DND-41 (cell line): ENCODE results near the gene OSBPL10.

ENCODE experiments used
- ATAC-seq: fragments of 200-7000 bp; cut with Tn5 transposase; 3 replicates; pipeline ENCODE4 v1.9.1; 2021; ENCODE audit warnings: low read depth; ENCODE audit not compliant: insufficient read depth
- DNase-seq: peaks from one replicate; pipeline ENCODE4 v3.0.0-alpha.2; 2020
- H2AFZ ChIP-seq: 2 replicates; pipeline ENCODE4 v1.6.0; 2012; ENCODE audit warnings: low read depth, low read length
- H3K27ac ChIP-seq: 2 replicates; pipeline ENCODE4 v1.5.1; 2012; ENCODE audit warnings: low read length, inconsistent platforms
- H3K27me3 ChIP-seq: fragments of 200-600 bp; sonication (generic); 2 replicates; pipeline ENCODE4 v1.6.0; 2012; ENCODE audit warnings: low read length, mild to moderate bottlenecking, inconsistent platforms; ENCODE audit not compliant: insufficient read depth, poor library complexity
- H3K36me3 ChIP-seq: 2 replicates; pipeline ENCODE4 v1.5.1; 2012; ENCODE audit warnings: low read length, inconsistent platforms; ENCODE audit not compliant: insufficient read depth
- H3K4me1 ChIP-seq: 2 replicates; pipeline ENCODE4 v1.5.1; 2012; ENCODE audit warnings: mild to moderate bottlenecking, low read length; ENCODE audit not compliant: insufficient read depth
- H3K4me2 ChIP-seq: 2 replicates; pipeline ENCODE4 v1.6.0; 2012; ENCODE audit warnings: mild to moderate bottlenecking, moderate library complexity, low read length, inconsistent platforms; ENCODE audit not compliant: insufficient read depth
- H3K4me3 ChIP-seq, 2 experiments: fragments of 200-600 bp in 1 of 2; shearing (Covaris generic) in 1 of 2; 2 replicates each; pipeline ENCODE4 v1.5.1; 2012 to 2016; ENCODE audit warnings: inconsistent platforms in 2 of 2, low read length in 2 of 2, mild to moderate bottlenecking in 2 of 2, low read depth in 1 of 2, moderate library complexity in 1 of 2
- H3K79me2 ChIP-seq: 2 replicates; pipeline ENCODE4 v1.6.0; 2012; ENCODE audit warnings: low read length, inconsistent platforms; ENCODE audit not compliant: insufficient read depth
- H3K9ac ChIP-seq: 2 replicates; pipeline ENCODE4 v1.6.0; 2012; ENCODE audit warnings: low read depth, mild to moderate bottlenecking, inconsistent platforms, low read length, moderate library complexity
- H3K9me3 ChIP-seq: 2 replicates; pipeline ENCODE4 v1.5.1; 2012; ENCODE audit warnings: low read length, moderate library complexity, mild to moderate bottlenecking, inconsistent platforms; ENCODE audit not compliant: insufficient read depth, severe bottlenecking
- H4K20me1 ChIP-seq: 2 replicates; pipeline ENCODE4 v1.6.0; 2012; ENCODE audit warnings: low read length; ENCODE audit not compliant: insufficient read depth
- EZH2 ChIP-seq: IDR thresholded peaks from 3 replicates; pipeline ENCODE4 v1.6.1; 2012; ENCODE audit warnings: borderline replicate concordance, low read depth, mild to moderate bottlenecking, moderate library complexity, low read length, inconsistent platforms; ENCODE audit not compliant: severe bottlenecking
- TF ChIP-seq, protein P1 (sequence below): IDR thresholded peaks from 2 replicates; pipeline ENCODE4 v1.5.1; 2012; ENCODE audit warnings: borderline replicate concordance, low read length, moderate library complexity, mild to moderate bottlenecking; ENCODE audit not compliant: poor library complexity, severe bottlenecking; ENCODE audit errors: extremely low read depth

OSBPL10 gene

DNA sequence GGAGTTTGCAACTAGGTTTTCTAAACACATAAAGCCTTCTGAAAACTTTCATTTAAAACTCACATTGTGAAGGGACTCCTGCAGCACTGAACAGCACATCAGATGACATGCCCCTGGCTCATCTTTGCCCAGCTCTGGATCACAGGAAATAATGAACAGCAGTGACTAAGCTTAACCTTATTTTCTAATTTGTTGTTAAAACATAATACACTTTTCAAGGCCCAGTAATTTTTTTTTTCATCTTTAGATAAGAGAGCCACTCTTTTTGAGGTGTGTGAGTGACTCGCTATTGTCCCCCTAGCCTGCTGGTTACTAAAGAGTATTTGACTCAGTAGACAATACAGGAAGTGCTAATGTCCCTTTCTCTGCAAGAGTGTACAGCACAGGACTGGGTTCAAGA, 204.0 kb downstream of the OSBPL10 start:
- Histone ChIP-seq H3K79me2 (no peaks in the 10 kb centered on the region), H3K9me3 (no peaks in the 10 kb centered on the region), H2AFZ (0 out of 2 replicates have a peak overlapping the region, but pooled peaks have one; percentile 1), H3K27ac (no peak overlapping the region), H4K20me1 (no peaks in the 10 kb centered on the region), H3K4me1 (no peaks in the 10 kb centered on the region), H3K27me3 (no peaks in the 10 kb centered on the region), H3K9ac (no peak overlapping the region), H3K4me3 (no peak overlapping the region), H3K36me3 (no peaks in the 10 kb centered on the region), H3K4me2 (no peak overlapping the region)
- TF ChIP-seq, protein P1, sequence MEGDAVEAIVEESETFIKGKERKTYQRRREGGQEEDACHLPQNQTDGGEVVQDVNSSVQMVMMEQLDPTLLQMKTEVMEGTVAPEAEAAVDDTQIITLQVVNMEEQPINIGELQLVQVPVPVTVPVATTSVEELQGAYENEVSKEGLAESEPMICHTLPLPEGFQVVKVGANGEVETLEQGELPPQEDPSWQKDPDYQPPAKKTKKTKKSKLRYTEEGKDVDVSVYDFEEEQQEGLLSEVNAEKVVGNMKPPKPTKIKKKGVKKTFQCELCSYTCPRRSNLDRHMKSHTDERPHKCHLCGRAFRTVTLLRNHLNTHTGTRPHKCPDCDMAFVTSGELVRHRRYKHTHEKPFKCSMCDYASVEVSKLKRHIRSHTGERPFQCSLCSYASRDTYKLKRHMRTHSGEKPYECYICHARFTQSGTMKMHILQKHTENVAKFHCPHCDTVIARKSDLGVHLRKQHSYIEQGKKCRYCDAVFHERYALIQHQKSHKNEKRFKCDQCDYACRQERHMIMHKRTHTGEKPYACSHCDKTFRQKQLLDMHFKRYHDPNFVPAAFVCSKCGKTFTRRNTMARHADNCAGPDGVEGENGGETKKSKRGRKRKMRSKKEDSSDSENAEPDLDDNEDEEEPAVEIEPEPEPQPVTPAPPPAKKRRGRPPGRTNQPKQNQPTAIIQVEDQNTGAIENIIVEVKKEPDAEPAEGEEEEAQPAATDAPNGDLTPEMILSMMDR, result no peak
- TF ChIP-seq EZH2, result no peak
- peak; percentile 49; the same call in 1 of the 3 replicates for ATAC-seq
- no peak for DNase-seq

DNA sequence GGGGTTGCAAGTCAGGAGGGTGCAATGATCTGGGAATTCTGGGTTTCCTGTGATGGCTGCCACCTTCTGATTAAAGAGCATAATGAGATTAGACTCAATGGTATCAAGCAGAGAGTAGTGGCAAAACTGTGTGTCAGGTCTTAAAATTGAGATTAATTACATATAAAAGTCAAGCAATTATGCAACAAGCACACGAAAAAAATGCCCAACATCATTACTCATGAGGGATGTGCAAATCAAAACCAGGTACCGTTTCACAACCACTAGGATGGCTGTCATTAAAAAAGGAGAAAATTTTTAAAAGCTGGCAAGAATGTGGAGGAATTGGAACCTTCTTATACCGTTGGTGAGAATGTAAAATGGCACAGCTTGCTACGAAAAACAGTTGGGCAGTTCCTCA, 205.0 kb downstream of the OSBPL10 start:
- TF ChIP-seq EZH2, result no peak
- TF ChIP-seq, protein P1, result no peak
- Histone ChIP-seq H3K4me3 (no peak overlapping the region), H4K20me1 (no peaks in the 10 kb centered on the region), H3K27me3 (no peaks in the 10 kb centered on the region), H3K9ac (no peak overlapping the region), H3K36me3 (no peaks in the 10 kb centered on the region), H3K4me2 (no peak overlapping the region), H3K4me1 (no peaks in the 10 kb centered on the region), H3K27ac (no peak overlapping the region), H3K9me3 (no peaks in the 10 kb centered on the region), H3K79me2 (no peaks in the 10 kb centered on the region), H2AFZ (no peak overlapping the region)
- ATAC-seq (no peak), DNase-seq (no peak)

DNA sequence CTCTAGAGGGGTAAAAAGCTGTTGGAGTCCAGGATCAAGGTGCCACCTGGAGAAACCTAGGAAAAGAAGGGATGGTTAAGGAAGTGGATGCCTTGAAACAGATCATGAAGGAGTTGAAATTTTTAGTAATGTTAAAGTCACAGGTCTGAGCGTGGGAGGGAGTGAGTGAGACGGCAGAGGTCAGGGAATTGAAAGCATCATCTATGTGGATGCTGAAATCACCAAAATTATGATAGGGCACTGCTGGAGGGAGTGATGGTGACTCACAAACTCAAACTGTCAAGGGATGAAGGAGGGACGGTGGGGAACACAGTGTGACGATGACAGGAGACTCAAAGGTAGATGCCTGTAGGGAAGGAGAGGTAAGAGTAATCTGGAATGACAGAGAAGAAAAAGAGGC, 205.7 kb downstream of the OSBPL10 start:
- no peaks in the 10 kb centered on the region for H3K4me1 ChIP-seq
- no peaks in the 10 kb centered on the region for H3K27me3 ChIP-seq
- H3K4me3 ChIP-seq, result no peak overlapping the region
- no peaks in the 10 kb centered on the region for H3K79me2 ChIP-seq
- H4K20me1 ChIP-seq, result no peaks in the 10 kb centered on the region
- no peak for ATAC-seq
- H3K9me3 ChIP-seq, result no peaks in the 10 kb centered on the region
- no peak overlapping the region for H3K9ac ChIP-seq
- no peak overlapping the region for H2AFZ ChIP-seq
- H3K36me3 ChIP-seq, result no peaks in the 10 kb centered on the region
- no peak for DNase-seq
- H3K4me2 ChIP-seq, result no peak overlapping the region
- no peak for TF ChIP-seq EZH2
- TF ChIP-seq, protein P1, result no peak
- no peak overlapping the region for H3K27ac ChIP-seq
